Stimulated activated CD4-positive, alpha-beta T cell treated with anti-CD3 and anti-CD28 coated beads, Interleukin-2, amount 100 ng/mL, for 4 hours (primary cell): ENCODE results near the gene ZNF222.

ENCODE experiments used
- DNase-seq: peaks from one replicate; pipeline ENCODE4 v3.0.0-alpha.2; 2020; ENCODE audit warnings: low read depth

Gene ZNF222

GRCh38 chr19:44051650-44052402, 26.6 kb downstream of the ZNF222 start, which contains the start of gene ZNF223:
ZNF223 (plus strand) TSS chr19:44052036; CDS start chr19:44055177, 3,141 bp downstream.
- peak; percentile 44 for DNase-seq

GRCh38 chr19:44055870-44056269, 30.7 kb downstream of the ZNF222 start:
- no peak for DNase-seq

GRCh38 chr19:44059229-44059628, 34.0 kb downstream of the ZNF222 start:
- no peak for DNase-seq

- DNase-seq, result no peak
These were observed 35.9 kb downstream of the ZNF222 start for GRCh38 chr19:44061038-44061437.

GRCh38 chr19:44066305-44066704, 41.1 kb downstream of the ZNF222 start:
- DNase-seq, result no peak

GRCh38 chr19:44069415-44069814, 44.2 kb downstream of the ZNF222 start:
- DNase-seq, result no peak

GRCh38 chr19:44071824-44072542, 46.8 kb downstream of the ZNF222 start, which contains the start of gene ZNF284:
ZNF284 (plus strand) TSS chr19:44072159; CDS start chr19:44076390, 4,231 bp downstream.
- peak; percentile 81 for DNase-seq

GRCh38 chr19:44072543-44073401, 47.6 kb downstream of the ZNF222 start:
- no peak for DNase-seq

- DNase-seq, result no peak
These were observed 51.1 kb downstream of the ZNF222 start for GRCh38 chr19:44076325-44076724.
